K562 (cell line): ENCODE data around the gene NUAK2. TPM values are rescaled to one million over a fixed set of nuclear protein-coding genes. Genes with fewer than 3 reads are reported as not detected.

ENCODE experiments used
- CBFA2T2 ChIP-seq: fragments of 450-650 bp; conservative IDR thresholded peaks from 2 replicates; pipeline ENCODE4 v1.6.1; 2017; ENCODE audit warnings: mild to moderate bottlenecking
- CHD1 ChIP-seq: fragments of 200-600 bp; sonication (generic); IDR thresholded peaks from one replicate; pipeline ENCODE4 v1.6.1; 2012; ENCODE audit warnings: mild to moderate bottlenecking, moderate library complexity, low read length, inconsistent platforms
- GABPB1 ChIP-seq: sonication (generic); formaldehyde crosslinking; IDR thresholded peaks from 2 replicates; pipeline ENCODE4 v1.8.0; 2022; ENCODE audit warnings: mild to moderate bottlenecking, missing genetic modification reagents
- GTF2F1 ChIP-seq: IDR thresholded peaks from 2 replicates; pipeline ENCODE4 v1.6.1; 2011; ENCODE audit warnings: low read depth, low read length, improper control_type of control experiment
- HNRNPUL1 ChIP-seq: fragments of 200-400 bp; formaldehyde crosslinking; IDR thresholded peaks from 2 replicates; pipeline ENCODE4 v1.6.1; 2017; ENCODE audit warnings: low read length
- JUND ChIP-seq, 2 experiments: IDR thresholded peaks; 2 replicates in 1 of 2; 3 replicates in 1 of 2; pipeline ENCODE4 v1.6.1; 2011; ENCODE audit warnings: borderline replicate concordance in 2 of 2, low read depth in 2 of 2, low read length in 2 of 2, improper control_type of control experiment in 1 of 2, missing biosample characterization in 1 of 2, missing genetic modification characterization in 1 of 2, missing genetic modification reagents in 1 of 2
- MAZ ChIP-seq, 2 experiments: fragments of 450-650 bp in 1 of 2; sonication (generic) in 1 of 2; formaldehyde crosslinking; IDR thresholded peaks in 1 of 2; conservative IDR thresholded peaks in 1 of 2; 2 replicates each; pipeline versions ENCODE4 v1.4.0 to v1.5.0; 2020; ENCODE audit warnings: mild to moderate bottlenecking in 1 of 2, missing genetic modification reagents in 1 of 2
- PHTF2 ChIP-seq: fragments of 250-450 bp; sonication (Bioruptor Pico); IDR thresholded peaks from 2 replicates; pipeline ENCODE4 v1.5.0; 2021; ENCODE audit warnings: mild to moderate bottlenecking
- TBP ChIP-seq: optimal IDR thresholded peaks from 2 replicates; pipeline ENCODE3; 2011; ENCODE audit warnings: low read depth, low read length, improper control_type of control experiment
- TEAD1 ChIP-seq, 2 experiments: fragments of 450-650 bp in 1 of 2; sonication (generic) in 1 of 2; formaldehyde crosslinking; IDR thresholded peaks; 2 replicates each; pipeline versions ENCODE4 v1.4.0 to v1.8.0; 2020 to 2022; ENCODE audit warnings: mild to moderate bottlenecking in 2 of 2, missing genetic modification reagents in 1 of 2
- U2AF1 ChIP-seq: fragments of 200-400 bp; formaldehyde crosslinking; optimal IDR thresholded peaks from 2 replicates; pipeline ENCODE3; 2017; ENCODE audit warnings: mild to moderate bottlenecking, low read depth, low read length, moderate library complexity
- ZNF133 ChIP-seq: fragments of 250-450 bp; sonication (Bioruptor Pico); IDR thresholded peaks from 2 replicates; pipeline ENCODE4 v1.4.0; 2020; ENCODE audit warnings: mild to moderate bottlenecking
- ZNF311 ChIP-seq: fragments of 250-450 bp; sonication (Bioruptor Pico); IDR thresholded peaks from 2 replicates; pipeline ENCODE4 v1.4.0; 2020; ENCODE audit warnings: mild to moderate bottlenecking, moderate library complexity
- ZNF431 ChIP-seq: sonication (generic); formaldehyde crosslinking; IDR thresholded peaks from 2 replicates; pipeline ENCODE4 v1.8.0; 2022; ENCODE audit warnings: mild to moderate bottlenecking, missing genetic modification reagents
- polyA plus RNA-seq, 8 experiments: library from polyadenylated mRNA; depleted of rRNA in 4 of 8; stranded (reverse) in 5 of 8; unstranded in 3 of 8; fragments of >200 nt; fragmentation: Nextera tagmentation in 2 of 8; fragmentation: Illumina TruSeq in 1 of 8; extraction: Ambion mirVana in 2 of 8; extraction: Trizol in 1 of 8; gene quantifications; 2 replicates each; pipeline versions ENCODE4 v1.2.1 to v1.2.3, GENCODE V29; 2011 to 2014; ENCODE audit warnings: inconsistent platforms in 1 of 8, missing spikeins in 1 of 8
- total RNA-seq, 7 experiments: library from RNA; depleted of rRNA in 6 of 7; stranded (reverse); fragments of >200 nt in 6 of 7; fragmentation: Illumina TruSeq in 2 of 7; extraction: Trizol in 2 of 7; gene quantifications; 2 replicates each; pipeline versions ENCODE4 v1.2.1 to v1.2.3, GENCODE V29; 2011 to 2021; ENCODE audit warnings: low replicate concordance in 1 of 7
- TF ChIP-seq, protein P1 (sequence below): fragments of 450-650 bp; formaldehyde crosslinking; IDR thresholded peaks from 2 replicates; pipeline ENCODE4 v1.4.0; 2020; ENCODE audit warnings: mild to moderate bottlenecking, moderate library complexity
- TF ChIP-seq, protein P2 (sequence below): fragments of 250-450 bp; sonication (Bioruptor Pico); IDR thresholded peaks from 2 replicates; pipeline ENCODE4 v1.5.0; 2021; ENCODE audit warnings: mild to moderate bottlenecking, borderline replicate concordance
- TF ChIP-seq, protein P3 (sequence below): fragments of 450-650 bp; formaldehyde crosslinking; conservative IDR thresholded peaks from 2 replicates; pipeline ENCODE4 v1.4.0; 2022; ENCODE audit warnings: mild to moderate bottlenecking, missing genetic modification characterization
- TF ChIP-seq, protein P4 (sequence below): sonication (generic); formaldehyde crosslinking; IDR thresholded peaks from 2 replicates; pipeline ENCODE4 v1.8.0; 2022; ENCODE audit warnings: mild to moderate bottlenecking, missing genetic modification reagents

Gene NUAK2
- total and polyA plus RNA-seq, 9 of the 15 experiments (the other 6 are each of a cell fraction or from before 2014, with no cell fraction given), result 0.04 to 0.44 (median 0.14) TPM

DNA sequence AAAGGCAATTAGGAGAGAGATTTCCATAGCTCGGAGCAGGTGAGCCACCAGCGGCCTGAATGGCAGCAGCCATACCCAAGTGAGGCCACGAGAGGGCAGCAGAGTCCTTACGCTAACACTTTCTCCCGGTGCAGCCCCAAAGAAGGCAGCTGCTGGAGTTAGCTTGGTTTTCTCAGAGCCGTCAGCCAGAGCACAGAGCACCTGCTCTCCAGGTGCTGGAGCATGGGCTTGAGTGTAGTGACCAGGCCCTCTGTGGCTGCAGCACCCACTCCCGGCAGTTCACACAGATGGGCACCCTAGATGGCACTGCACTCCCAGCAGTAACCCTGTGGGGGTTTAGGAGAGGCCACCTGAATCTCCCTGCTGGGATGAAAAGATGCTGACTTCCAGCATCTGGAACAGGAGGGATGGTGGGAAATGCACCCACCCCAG lies 48.0 kb downstream of the NUAK2 start (continued):
- TF ChIP-seq ZNF311 (no peak), MAZ (CRISPR knock-in tag; conservative IDR thresholded peaks at IDR 0.05 in 1 of 2, IDR thresholded peaks at IDR 0.05 in 1 of 2) (peak in 1 of 2 experiments; percentile 48; a peak in 2 of 4 replicates), CHD1 (no peak), U2AF1 (no peak), ZNF133 (CRISPR knock-in tag) (no peak), JUND (IDR thresholded peaks at IDR 0.05; ENCODE audit: borderline replicate concordance, low read depth, low read length) (peak; percentile 57; the same call in 1 of the 2 replicates), JUND (tag; IDR thresholded peaks at IDR 0.05; ENCODE audit: borderline replicate concordance, low read depth, low read length) (no peak; the same call in 2 of the 3 replicates), CBFA2T2 (0 out of 2 replicates have a peak, but pooled peaks have one; percentile 10), GABPB1 (CRISPR knock-in tag) (peak; percentile 38; the same call in 1 of the 2 replicates), PHTF2 (no peak), TEAD1 (CRISPR knock-in tag; IDR thresholded peaks at IDR 0.05) (peak in 1 of 2 experiments; percentile 55; a peak in 1 of 4 replicates), ZNF431 (no peak), GTF2F1 (no peak), HNRNPUL1 (no peak), TBP (peak; percentile 36)
- TF ChIP-seq, protein P1, sequence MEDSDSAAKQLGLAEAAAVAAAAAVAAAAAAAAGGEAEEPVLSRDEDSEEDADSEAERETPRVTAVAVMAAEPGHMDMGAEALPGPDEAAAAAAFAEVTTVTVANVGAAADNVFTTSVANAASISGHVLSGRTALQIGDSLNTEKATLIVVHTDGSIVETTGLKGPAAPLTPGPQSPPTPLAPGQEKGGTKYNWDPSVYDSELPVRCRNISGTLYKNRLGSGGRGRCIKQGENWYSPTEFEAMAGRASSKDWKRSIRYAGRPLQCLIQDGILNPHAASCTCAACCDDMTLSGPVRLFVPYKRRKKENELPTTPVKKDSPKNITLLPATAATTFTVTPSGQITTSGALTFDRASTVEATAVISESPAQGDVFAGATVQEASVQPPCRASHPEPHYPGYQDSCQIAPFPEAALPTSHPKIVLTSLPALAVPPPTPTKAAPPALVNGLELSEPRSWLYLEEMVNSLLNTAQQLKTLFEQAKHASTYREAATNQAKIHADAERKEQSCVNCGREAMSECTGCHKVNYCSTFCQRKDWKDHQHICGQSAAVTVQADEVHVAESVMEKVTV, result peak; percentile 96
- TF ChIP-seq, protein P2, sequence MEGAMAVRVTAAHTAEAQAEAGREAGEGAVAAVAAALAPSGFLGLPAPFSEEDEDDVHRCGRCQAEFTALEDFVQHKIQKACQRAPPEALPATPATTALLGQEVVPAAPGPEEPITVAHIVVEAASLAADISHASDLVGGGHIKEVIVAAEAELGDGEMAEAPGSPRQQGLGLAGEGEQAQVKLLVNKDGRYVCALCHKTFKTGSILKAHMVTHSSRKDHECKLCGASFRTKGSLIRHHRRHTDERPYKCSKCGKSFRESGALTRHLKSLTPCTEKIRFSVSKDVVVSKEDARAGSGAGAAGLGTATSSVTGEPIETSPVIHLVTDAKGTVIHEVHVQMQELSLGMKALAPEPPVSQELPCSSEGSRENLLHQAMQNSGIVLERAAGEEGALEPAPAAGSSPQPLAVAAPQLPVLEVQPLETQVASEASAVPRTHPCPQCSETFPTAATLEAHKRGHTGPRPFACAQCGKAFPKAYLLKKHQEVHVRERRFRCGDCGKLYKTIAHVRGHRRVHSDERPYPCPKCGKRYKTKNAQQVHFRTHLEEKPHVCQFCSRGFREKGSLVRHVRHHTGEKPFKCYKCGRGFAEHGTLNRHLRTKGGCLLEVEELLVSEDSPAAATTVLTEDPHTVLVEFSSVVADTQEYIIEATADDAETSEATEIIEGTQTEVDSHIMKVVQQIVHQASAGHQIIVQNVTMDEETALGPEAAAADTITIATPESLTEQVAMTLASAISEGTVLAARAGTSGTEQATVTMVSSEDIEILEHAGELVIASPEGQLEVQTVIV, result no peak
- TF ChIP-seq, protein P3, sequence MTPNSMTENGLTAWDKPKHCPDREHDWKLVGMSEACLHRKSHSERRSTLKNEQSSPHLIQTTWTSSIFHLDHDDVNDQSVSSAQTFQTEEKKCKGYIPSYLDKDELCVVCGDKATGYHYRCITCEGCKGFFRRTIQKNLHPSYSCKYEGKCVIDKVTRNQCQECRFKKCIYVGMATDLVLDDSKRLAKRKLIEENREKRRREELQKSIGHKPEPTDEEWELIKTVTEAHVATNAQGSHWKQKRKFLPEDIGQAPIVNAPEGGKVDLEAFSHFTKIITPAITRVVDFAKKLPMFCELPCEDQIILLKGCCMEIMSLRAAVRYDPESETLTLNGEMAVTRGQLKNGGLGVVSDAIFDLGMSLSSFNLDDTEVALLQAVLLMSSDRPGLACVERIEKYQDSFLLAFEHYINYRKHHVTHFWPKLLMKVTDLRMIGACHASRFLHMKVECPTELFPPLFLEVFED (CRISPR knock-in tag), result no peak
- TF ChIP-seq, protein P4, sequence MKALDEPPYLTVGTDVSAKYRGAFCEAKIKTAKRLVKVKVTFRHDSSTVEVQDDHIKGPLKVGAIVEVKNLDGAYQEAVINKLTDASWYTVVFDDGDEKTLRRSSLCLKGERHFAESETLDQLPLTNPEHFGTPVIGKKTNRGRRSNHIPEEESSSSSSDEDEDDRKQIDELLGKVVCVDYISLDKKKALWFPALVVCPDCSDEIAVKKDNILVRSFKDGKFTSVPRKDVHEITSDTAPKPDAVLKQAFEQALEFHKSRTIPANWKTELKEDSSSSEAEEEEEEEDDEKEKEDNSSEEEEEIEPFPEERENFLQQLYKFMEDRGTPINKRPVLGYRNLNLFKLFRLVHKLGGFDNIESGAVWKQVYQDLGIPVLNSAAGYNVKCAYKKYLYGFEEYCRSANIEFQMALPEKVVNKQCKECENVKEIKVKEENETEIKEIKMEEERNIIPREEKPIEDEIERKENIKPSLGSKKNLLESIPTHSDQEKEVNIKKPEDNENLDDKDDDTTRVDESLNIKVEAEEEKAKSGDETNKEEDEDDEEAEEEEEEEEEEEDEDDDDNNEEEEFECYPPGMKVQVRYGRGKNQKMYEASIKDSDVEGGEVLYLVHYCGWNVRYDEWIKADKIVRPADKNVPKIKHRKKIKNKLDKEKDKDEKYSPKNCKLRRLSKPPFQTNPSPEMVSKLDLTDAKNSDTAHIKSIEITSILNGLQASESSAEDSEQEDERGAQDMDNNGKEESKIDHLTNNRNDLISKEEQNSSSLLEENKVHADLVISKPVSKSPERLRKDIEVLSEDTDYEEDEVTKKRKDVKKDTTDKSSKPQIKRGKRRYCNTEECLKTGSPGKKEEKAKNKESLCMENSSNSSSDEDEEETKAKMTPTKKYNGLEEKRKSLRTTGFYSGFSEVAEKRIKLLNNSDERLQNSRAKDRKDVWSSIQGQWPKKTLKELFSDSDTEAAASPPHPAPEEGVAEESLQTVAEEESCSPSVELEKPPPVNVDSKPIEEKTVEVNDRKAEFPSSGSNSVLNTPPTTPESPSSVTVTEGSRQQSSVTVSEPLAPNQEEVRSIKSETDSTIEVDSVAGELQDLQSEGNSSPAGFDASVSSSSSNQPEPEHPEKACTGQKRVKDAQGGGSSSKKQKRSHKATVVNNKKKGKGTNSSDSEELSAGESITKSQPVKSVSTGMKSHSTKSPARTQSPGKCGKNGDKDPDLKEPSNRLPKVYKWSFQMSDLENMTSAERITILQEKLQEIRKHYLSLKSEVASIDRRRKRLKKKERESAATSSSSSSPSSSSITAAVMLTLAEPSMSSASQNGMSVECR, result 0 out of 2 replicates have a peak, but pooled peaks have one; percentile 26
